SK-N-SH treated with all-trans-retinoic acid at 6 μM for 48 hours (cell line): Measurements from ENCODE around the gene MORC3.

Source experiments
- CREB5 ChIP-seq: fragments of 250-450 bp; sonication (Bioruptor Pico); IDR thresholded peaks from 2 replicates; pipeline ENCODE4 v1.5.1; 2020; ENCODE audit warnings: low read depth, mild to moderate bottlenecking, moderate library complexity
- GLIS3 ChIP-seq: fragments of 250-450 bp; sonication (Bioruptor Pico); IDR thresholded peaks from 2 replicates; pipeline ENCODE4 v1.5.0; 2020; ENCODE audit warnings: mild to moderate bottlenecking, moderate library complexity
- OSR1 ChIP-seq: fragments of 250-450 bp; sonication (Bioruptor Pico); IDR thresholded peaks from 2 replicates; pipeline ENCODE4 v1.8.0; 2022; ENCODE audit warnings: moderate library complexity, mild to moderate bottlenecking, inconsistent platforms
- PPARA ChIP-seq: fragments of 250-450 bp; sonication (Bioruptor Pico); IDR thresholded peaks from 2 replicates; pipeline ENCODE4 v1.5.0; 2020; ENCODE audit warnings: mild to moderate bottlenecking, borderline replicate concordance
- RARB ChIP-seq: fragments of 250-450 bp; sonication (Bioruptor Pico); IDR thresholded peaks from 2 replicates; pipeline ENCODE4 v1.8.0; 2021; ENCODE audit warnings: mild to moderate bottlenecking, moderate library complexity
- TCF4 ChIP-seq: fragments of 250-450 bp; sonication (Bioruptor Pico); IDR thresholded peaks from 2 replicates; pipeline ENCODE4 v1.8.0; 2021; ENCODE audit warnings: mild to moderate bottlenecking, moderate library complexity, borderline replicate concordance
- ZFP3 ChIP-seq: fragments of 250-450 bp; sonication (Bioruptor Pico); IDR thresholded peaks from 2 replicates; pipeline ENCODE4 v1.5.0; 2020; ENCODE audit warnings: mild to moderate bottlenecking, moderate library complexity
- TF ChIP-seq, protein P1 (sequence below): fragments of 250-450 bp; sonication (Bioruptor Pico); IDR thresholded peaks from 2 replicates; pipeline ENCODE4 v1.5.1; 2021; ENCODE audit warnings: mild to moderate bottlenecking, moderate library complexity
- TF ChIP-seq, protein P2 (sequence below): fragments of 250-450 bp; sonication (Bioruptor Pico); IDR thresholded peaks from 2 replicates; pipeline ENCODE4 v1.5.0; 2020; ENCODE audit warnings: mild to moderate bottlenecking, moderate library complexity
- TF ChIP-seq, protein P3 (sequence below): fragments of 250-450 bp; sonication (Bioruptor Pico); IDR thresholded peaks from 2 replicates; pipeline ENCODE4 v1.8.0; 2021; ENCODE audit warnings: low read depth, mild to moderate bottlenecking, moderate library complexity, borderline replicate concordance
- TF ChIP-seq, protein P4 (sequence below): fragments of 250-450 bp; sonication (Bioruptor Pico); IDR thresholded peaks from 2 replicates; pipeline ENCODE4 v1.8.0; 2020; ENCODE audit warnings: mild to moderate bottlenecking, moderate library complexity, borderline replicate concordance

DNA sequence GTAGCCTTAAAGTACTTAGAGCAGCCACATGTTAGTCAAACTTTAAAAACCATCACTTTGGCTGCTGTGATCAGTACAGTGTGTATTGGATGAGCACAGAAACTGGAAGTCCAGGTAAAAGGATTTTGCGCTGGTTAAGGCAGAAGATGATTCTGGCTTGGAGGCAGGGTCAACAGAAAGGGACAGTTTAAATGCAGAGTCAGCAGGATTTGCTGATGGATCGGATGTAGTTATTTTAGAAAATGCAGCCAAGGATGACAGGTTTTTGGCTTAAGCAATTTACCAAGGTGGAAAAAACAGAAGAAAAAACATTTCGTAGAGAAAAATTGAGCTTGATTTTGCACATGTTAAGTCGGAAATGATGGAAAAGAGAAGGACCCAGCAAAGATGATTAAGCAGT lies 45.9 kb upstream of the MORC3 start:
- no peak for TF ChIP-seq TCF4 (CRISPR knock-in tag)
- TF ChIP-seq ZFP3: no peak
- TF ChIP-seq, protein P1, sequence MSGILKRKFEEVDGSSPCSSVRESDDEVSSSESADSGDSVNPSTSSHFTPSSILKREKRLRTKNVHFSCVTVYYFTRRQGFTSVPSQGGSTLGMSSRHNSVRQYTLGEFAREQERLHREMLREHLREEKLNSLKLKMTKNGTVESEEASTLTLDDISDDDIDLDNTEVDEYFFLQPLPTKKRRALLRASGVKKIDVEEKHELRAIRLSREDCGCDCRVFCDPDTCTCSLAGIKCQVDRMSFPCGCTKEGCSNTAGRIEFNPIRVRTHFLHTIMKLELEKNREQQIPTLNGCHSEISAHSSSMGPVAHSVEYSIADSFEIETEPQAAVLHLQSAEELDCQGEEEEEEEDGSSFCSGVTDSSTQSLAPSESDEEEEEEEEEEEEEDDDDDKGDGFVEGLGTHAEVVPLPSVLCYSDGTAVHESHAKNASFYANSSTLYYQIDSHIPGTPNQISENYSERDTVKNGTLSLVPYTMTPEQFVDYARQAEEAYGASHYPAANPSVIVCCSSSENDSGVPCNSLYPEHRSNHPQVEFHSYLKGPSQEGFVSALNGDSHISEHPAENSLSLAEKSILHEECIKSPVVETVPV (CRISPR knock-in tag): no peak
- no peak for TF ChIP-seq CREB5 (CRISPR knock-in tag)
- TF ChIP-seq, protein P2, sequence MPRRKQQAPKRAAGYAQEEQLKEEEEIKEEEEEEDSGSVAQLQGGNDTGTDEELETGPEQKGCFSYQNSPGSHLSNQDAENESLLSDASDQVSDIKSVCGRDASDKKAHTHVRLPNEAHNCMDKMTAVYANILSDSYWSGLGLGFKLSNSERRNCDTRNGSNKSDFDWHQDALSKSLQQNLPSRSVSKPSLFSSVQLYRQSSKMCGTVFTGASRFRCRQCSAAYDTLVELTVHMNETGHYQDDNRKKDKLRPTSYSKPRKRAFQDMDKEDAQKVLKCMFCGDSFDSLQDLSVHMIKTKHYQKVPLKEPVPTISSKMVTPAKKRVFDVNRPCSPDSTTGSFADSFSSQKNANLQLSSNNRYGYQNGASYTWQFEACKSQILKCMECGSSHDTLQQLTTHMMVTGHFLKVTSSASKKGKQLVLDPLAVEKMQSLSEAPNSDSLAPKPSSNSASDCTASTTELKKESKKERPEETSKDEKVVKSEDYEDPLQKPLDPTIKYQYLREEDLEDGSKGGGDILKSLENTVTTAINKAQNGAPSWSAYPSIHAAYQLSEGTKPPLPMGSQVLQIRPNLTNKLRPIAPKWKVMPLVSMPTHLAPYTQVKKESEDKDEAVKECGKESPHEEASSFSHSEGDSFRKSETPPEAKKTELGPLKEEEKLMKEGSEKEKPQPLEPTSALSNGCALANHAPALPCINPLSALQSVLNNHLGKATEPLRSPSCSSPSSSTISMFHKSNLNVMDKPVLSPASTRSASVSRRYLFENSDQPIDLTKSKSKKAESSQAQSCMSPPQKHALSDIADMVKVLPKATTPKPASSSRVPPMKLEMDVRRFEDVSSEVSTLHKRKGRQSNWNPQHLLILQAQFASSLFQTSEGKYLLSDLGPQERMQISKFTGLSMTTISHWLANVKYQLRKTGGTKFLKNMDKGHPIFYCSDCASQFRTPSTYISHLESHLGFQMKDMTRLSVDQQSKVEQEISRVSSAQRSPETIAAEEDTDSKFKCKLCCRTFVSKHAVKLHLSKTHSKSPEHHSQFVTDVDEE (CRISPR knock-in tag): no peak
- TF ChIP-seq, protein P3, sequence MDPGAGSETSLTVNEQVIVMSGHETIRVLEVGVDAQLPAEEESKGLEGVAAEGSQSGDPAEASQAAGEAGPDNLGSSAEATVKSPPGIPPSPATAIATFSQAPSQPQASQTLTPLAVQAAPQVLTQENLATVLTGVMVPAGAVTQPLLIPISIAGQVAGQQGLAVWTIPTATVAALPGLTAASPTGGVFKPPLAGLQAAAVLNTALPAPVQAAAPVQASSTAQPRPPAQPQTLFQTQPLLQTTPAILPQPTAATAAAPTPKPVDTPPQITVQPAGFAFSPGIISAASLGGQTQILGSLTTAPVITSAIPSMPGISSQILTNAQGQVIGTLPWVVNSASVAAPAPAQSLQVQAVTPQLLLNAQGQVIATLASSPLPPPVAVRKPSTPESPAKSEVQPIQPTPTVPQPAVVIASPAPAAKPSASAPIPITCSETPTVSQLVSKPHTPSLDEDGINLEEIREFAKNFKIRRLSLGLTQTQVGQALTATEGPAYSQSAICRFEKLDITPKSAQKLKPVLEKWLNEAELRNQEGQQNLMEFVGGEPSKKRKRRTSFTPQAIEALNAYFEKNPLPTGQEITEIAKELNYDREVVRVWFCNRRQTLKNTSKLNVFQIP: no peak
- no peak for TF ChIP-seq OSR1 (CRISPR knock-in tag)
- no peak for TF ChIP-seq PPARA (CRISPR knock-in tag)
- no peak for TF ChIP-seq GLIS3 (CRISPR knock-in tag)
- TF ChIP-seq RARB (CRISPR knock-in tag): no peak
- TF ChIP-seq, protein P4, sequence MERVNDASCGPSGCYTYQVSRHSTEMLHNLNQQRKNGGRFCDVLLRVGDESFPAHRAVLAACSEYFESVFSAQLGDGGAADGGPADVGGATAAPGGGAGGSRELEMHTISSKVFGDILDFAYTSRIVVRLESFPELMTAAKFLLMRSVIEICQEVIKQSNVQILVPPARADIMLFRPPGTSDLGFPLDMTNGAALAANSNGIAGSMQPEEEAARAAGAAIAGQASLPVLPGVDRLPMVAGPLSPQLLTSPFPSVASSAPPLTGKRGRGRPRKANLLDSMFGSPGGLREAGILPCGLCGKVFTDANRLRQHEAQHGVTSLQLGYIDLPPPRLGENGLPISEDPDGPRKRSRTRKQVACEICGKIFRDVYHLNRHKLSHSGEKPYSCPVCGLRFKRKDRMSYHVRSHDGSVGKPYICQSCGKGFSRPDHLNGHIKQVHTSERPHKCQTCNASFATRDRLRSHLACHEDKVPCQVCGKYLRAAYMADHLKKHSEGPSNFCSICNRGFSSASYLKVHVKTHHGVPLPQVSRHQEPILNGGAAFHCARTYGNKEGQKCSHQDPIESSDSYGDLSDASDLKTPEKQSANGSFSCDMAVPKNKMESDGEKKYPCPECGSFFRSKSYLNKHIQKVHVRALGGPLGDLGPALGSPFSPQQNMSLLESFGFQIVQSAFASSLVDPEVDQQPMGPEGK (CRISPR knock-in tag): no peak
